ENCODE data around the gene ZP2.

DNA sequence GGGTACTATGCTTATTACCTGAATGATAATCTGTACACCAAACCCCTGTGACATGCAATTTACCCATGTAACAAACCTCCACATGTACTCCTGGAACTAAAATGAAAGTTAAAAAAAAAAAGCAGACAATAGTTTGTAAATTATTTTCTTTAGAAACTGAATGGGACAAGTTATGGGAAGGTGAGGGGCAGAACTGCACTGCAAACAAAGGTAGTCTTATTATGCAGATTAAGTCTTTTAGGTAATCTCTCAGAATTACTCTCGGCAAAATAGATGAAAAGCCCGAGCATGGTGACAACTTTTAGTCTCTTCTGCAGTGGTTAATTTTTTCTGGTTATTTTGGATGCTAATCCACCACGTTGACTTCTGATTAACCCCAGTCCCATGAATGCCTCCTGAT lies 27.4 kb downstream of the ZP2 start:
- TF ChIP-seq CTCF (IDR thresholded peaks at IDR 0.05) (no peak), ZFX (IDR thresholded peaks at IDR 0.05; ENCODE audit: borderline replicate concordance) (no peak)
